ENCODE measurements around the gene DNAJB5. TPM values are rescaled to one million over a fixed set of nuclear protein-coding genes. Genes with fewer than 3 reads are reported as not detected.
"Not testable (repeated sequence)": the region's sequence is repeated elsewhere in the genome, so short reads cannot be mapped to it uniquely, and the experiment has no call there.

DNAJB5 gene
- polyA plus RNA-seq, 3 donors = 9.9 to 12.0 (median 10.0) TPM

- DNase-seq = no peak
These were observed 6.8 kb downstream of the DNAJB5 start for GRCh38 chr9:34996181-34996904.

GRCh38 chr9:34996905-34997279 lies 7.3 kb downstream of the DNAJB5 start:
- DNase-seq = peak; percentile 42

- DNase-seq = no peak
These were observed 7.8 kb downstream of the DNAJB5 start for GRCh38 chr9:34997379-34997781.

GRCh38 chr9:34998266-34998665 lies 8.7 kb downstream of the DNAJB5 start:
- no peak for DNase-seq

- DNase-seq = no peak
These were observed 10.0 kb downstream of the DNAJB5 start for GRCh38 chr9:34999576-34999975.

- DNase-seq = no peak
These were observed 11.2 kb downstream of the DNAJB5 start for GRCh38 chr9:35000535-35001284.

GRCh38 chr9:35001285-35001677 lies 11.7 kb downstream of the DNAJB5 start:
- DNase-seq = no peak

GRCh38 chr9:35001803-35002502 lies 12.4 kb downstream of the DNAJB5 start:
- DNase-seq = no peak

- DNase-seq = no peak
These were observed 13.1 kb downstream of the DNAJB5 start for GRCh38 chr9:35002623-35003022.

- not testable (repeated sequence) for DNase-seq
These were observed 14.8 kb downstream of the DNAJB5 start for GRCh38 chr9:35004299-35004698.

- DNase-seq = no peak
These were observed 20.9 kb downstream of the DNAJB5 start for GRCh38 chr9:35010351-35010958.

- no peak for DNase-seq
These were observed 25.0 kb downstream of the DNAJB5 start for GRCh38 chr9:35014517-35014916.

GRCh38 chr9:35023443-35023842 lies 33.9 kb downstream of the DNAJB5 start:
- DNase-seq = not testable (repeated sequence)

GRCh38 chr9:35026671-35027070 lies 37.1 kb downstream of the DNAJB5 start:
- no peak for DNase-seq

GRCh38 chr9:35027374-35027773 lies 37.8 kb downstream of the DNAJB5 start:
- DNase-seq = no peak

GRCh38 chr9:35027860-35028259 lies 38.3 kb downstream of the DNAJB5 start:
- DNase-seq = no peak

GRCh38 chr9:35028341-35028740 lies 38.8 kb downstream of the DNAJB5 start:
- DNase-seq = no peak

GRCh38 chr9:35029241-35029640 lies 39.7 kb downstream of the DNAJB5 start:
- DNase-seq = no peak

GRCh38 chr9:35029852-35030251 lies 40.3 kb downstream of the DNAJB5 start:
- no peak for DNase-seq

- no peak for DNase-seq
These were observed 43.6 kb downstream of the DNAJB5 start for GRCh38 chr9:35033101-35033500.

GRCh38 chr9:35035851-35036701 lies 46.5 kb downstream of the DNAJB5 start:
- peak; percentile 24 for DNase-seq

All from renal pelvis (tissue), 4 donors.